CD4-positive, alpha-beta T cell treated with Interleukin-17A for 1 hour (primary cell): ENCODE data around the gene NUB1.

ENCODE experiments used
- DNase-seq: peaks from one replicate; pipeline ENCODE4 v3.0.0-alpha.2; 2020

NUB1 gene

GRCh38 chr7:151392002-151392401, 50.4 kb downstream of the NUB1 start:
- no peak for DNase-seq

GRCh38 chr7:151392426-151392825, 50.8 kb downstream of the NUB1 start:
- DNase-seq, result no peak

- no peak for DNase-seq
Observed at GRCh38 chr7:151393031-151393977, 51.7 kb downstream of the NUB1 start.

- DNase-seq, result no peak
Observed at GRCh38 chr7:151394076-151395035, 52.7 kb downstream of the NUB1 start.

DNA sequence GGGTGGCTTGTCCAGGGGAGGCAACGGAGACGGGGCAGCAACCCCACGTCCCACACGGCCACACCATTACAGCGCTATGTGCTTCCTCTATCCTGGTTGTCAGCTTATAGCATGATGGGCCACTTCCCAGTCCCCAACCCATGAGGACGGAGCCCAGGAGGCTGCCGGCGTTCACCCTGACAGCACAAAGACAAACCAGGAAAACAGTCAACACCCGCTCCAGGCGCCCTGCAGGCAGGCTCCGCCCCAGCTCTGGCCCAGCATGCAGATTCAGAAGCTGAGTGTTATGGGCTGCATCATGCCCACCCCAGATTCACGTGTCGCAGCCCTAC, 53.4 kb downstream of the NUB1 start:
- no peak for DNase-seq

DNA sequence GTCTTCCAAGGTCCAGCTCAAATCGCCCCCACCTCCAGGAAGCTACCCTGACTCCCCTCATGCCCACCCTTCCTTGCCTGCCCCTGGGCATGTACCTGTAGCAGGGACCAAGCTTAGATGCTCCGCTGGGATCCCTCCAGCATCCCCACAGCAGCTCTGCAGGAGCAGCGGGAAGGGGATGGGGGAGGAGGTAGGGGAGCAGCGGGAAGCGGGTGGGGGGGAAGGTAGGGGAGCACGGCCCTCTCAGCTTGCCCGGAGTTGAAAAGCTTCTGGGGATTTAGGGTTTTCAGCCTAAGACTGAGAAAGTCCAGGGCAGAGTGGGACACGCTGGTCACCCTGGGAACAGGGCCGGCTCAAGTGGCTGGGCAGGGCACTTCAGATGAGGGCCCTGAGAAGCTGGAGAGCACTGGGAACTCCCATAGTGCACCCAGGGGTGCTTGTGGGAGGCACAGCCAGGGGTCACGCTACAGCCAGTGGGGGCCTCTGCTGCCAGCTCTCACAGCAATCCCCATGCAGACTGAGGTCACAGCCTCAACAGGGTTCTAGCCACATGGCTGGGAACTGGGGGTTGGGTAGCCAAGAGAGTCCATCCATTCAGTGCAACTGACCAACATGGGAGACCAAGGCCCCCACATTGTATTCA, 54.8 kb downstream of the NUB1 start:
- no peak for DNase-seq

- no peak for DNase-seq
Observed at GRCh38 chr7:151397026-151397425, 55.4 kb downstream of the NUB1 start.

DNA sequence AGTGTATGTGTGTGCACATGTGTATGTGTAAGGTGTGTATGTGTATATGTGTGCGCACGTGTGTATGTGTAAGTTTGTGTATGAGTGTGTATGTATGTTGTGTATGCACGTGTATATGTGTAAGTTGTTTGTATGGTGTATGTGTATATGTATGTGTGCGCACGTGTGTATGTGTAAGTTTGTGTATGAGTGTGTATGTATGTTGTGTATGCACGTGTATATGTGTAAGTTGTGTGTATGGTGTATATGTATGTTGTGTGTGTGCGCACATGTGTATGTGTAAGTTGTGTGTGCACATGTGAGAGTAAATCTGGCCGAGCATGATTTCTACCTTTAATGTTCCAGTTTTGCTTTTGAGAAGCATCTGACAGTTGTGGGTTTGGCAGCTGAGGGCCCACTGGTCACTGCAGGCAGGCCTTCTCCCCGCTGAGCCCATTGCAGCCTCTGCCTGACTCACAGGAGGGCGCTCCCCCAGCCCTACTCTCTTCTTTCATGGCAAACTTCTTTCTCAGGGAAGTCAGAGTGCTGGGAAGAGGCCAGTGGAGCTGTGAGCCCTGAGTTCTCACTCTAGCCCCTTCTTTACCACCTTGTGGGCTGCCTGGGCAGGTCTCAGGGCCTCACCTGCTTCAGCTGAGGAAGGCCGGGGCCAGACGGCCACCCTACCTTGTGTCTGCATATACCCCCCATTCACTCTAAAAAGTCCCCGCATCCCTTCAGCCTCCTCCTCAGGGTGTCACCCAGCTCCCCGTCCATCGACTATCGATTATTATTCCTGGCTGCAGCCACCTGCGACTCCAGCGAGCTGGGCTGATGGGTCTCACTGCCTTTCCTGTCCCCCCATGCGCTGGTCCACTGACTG, 57.1 kb downstream of the NUB1 start:
- no peak for DNase-seq

DNA sequence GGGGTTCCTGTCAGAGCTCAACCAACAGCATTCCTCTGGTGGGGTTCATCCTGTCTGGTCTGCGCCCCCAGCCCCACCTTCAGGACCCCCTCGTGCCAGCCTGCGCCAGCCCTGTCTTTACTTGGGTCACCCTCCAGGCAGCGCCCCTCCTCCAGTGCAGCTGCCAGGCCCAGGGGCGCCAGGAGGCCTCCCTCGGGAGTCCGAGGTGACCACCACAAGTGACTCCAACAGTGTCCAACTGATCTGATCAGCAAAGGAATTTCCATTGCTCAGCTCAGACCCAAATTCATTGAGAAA, 57.6 kb downstream of the NUB1 start:
- DNase-seq, result no peak

- no peak for DNase-seq
Observed at GRCh38 chr7:151399906-151400305, 58.3 kb downstream of the NUB1 start.

- DNase-seq, result peak; percentile 41
Observed at GRCh38 chr7:151400626-151401315, 59.2 kb downstream of the NUB1 start.

GRCh38 chr7:151402029-151402835, 60.6 kb downstream of the NUB1 start:
- no peak for DNase-seq

DNA sequence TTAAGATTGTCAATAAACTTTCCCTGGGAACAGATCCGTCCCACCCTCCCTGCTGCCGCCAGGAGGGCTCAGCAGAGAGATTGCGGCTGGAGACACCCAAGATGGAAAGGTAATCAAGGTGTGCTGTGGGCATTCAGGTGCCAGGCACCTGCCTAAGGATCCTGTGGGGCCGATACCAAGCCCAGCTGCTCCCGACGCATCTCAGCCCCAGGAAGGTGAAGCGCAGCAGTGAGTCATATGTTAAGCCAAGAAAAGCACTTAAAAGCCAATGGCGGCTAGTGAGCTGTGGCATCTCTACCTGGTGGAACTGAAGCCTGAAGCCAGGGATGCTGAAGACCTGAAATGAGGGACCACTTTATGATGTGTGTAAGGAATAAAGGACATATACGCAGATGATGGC, 62.2 kb downstream of the NUB1 start:
- DNase-seq, result no peak

DNA sequence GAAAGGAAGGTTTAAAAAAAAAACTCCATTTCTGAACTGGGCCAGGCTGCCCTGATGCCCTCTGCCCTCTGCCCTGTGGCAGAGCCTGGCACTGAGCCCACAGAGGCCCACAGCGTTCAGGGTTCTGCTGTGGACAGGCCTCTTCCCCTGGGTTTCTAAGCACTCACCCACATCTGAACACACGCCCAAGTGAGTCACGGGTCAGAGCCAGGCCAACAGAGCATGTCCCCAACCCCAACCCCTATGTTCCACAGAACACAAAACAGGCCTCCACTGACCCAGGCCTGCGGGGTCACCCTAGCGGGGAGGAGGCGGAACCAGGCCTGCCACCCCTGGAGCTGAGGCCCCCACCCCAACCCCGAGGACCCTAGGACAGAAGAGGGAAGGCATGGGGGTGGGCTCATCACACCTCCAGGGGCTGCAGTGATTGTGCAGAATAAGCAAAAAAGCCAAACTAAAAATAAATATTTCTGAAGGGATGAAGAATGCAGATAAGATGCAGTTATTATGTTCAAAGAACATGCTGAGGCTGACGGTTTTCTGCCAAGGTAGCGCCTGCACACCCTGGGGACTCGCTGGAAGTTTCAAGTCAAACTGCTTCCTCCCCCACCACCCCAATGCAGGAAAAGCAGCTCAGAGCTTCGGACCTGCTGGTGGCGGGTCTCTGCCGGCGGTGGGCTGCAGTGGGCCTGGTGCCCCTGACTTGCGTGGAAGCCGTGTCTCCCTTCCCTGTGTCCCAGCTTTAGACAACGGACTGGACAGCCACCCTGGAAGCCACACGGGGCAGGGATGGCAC, 62.8 kb downstream of the NUB1 start:
- DNase-seq, result peak; percentile 41

GRCh38 chr7:151405056-151405455, 63.4 kb downstream of the NUB1 start:
- DNase-seq, result no peak

- DNase-seq, result no peak
Observed at GRCh38 chr7:151405588-151405987, 64.0 kb downstream of the NUB1 start.

DNA sequence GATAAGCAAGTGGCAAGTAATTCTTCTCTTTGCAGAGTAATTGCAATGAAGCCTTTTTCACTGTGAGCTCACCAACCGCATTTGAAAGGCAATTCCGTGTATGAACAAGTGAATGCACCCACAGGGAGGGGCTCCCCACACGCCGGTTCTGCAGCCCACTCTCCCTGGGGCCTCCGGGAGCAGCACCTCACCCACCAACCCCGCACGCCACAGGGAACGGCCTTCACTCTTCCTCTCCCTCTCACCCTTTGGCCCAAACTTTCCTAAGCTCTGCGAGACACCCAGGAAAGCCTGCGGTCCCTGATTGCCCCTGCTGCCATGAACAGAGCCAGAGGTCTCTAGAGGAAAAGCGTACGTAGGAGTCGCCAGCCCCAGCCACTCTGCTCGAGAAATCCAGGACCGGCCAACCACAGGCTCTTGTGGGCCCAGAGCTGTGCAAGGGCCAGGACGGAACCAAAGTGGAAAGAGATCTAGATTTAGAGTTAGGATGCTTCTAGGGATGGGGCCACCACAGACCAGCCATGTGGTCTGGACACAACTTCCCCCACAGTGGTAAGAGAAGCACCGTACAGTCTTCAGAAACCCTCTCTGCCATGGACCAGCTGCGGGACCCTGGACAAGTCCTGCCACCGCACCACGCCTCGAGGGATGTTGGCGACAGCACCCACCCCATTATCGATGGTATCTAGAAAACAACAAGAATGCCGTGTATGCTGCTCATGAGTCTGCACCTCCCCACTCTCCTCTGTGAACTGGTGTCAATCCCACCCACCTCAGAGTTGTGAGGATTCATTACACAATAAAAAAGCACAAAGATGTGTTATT, 64.7 kb downstream of the NUB1 start:
- no peak for DNase-seq

GRCh38 chr7:151406886-151407583, 65.4 kb downstream of the NUB1 start:
- DNase-seq, result no peak

GRCh38 chr7:151408498-151408838, 66.9 kb downstream of the NUB1 start:
- DNase-seq, result no peak
